ENCODE data around the gene IL22RA2. TPM values are rescaled to one million over a fixed set of nuclear protein-coding genes. Genes with fewer than 3 reads are reported as not detected.

The IL22RA2 gene
- total RNA-seq, 1 experiment from 2014 or later, result not detected

GRCh38 chr6:137156650-137157049, 16.8 kb downstream of the IL22RA2 start:
- Histone ChIP-seq H2AK5ac (ENCODE audit: insufficient read length, low read length) (no peak overlapping the region), H3K4ac (ENCODE audit: low read depth, low read length) (no peak overlapping the region), H3K4me2 (ENCODE audit: insufficient read depth, insufficient read length, low read length) (no peak overlapping the region), H3K56ac (ENCODE audit: insufficient read length, low read depth, low read length) (no peak overlapping the region), H2BK12ac (ENCODE audit: insufficient read length, low read depth, low read length) (no peak overlapping the region), H2BK5ac (ENCODE audit: insufficient read length, low read length) (no peak overlapping the region), H4K20me1 (ENCODE audit: control insufficient read depth, insufficient read depth, insufficient read length) (no peaks in the 10 kb centered on the region), H2BK120ac (ENCODE audit: low read depth, low read length, poor library complexity, severe bottlenecking) (no peak overlapping the region), H3K9ac (ENCODE audit: extremely low read depth, insufficient read length, low read length) (no peak overlapping the region), H4K91ac (ENCODE audit: insufficient read length, low read depth, low read length) (no peak overlapping the region), H3K4me1 (ENCODE audit: insufficient read depth, low read length) (no peaks in the 10 kb centered on the region), H3K79me2 (ENCODE audit: insufficient read depth, low read length) (no peaks in the 10 kb centered on the region), H3K27ac (ENCODE audit: insufficient read length, low read depth, low read length) (no peak overlapping the region), H3K23me2 (ENCODE audit: insufficient read length, low read depth, low read length, poor library complexity, severe bottlenecking) (no peaks in the 10 kb centered on the region), H3T11ph (ENCODE audit: low read length) (no peak overlapping the region), H4K5ac (ENCODE audit: insufficient read length, low read depth, low read length) (no peak overlapping the region), H3K14ac (ENCODE audit: insufficient read depth, low read length) (no peak overlapping the region), H3K27me3 (ENCODE audit: insufficient read depth, low read length) (no peaks in the 10 kb centered on the region), H3K9me3 (ENCODE audit: control insufficient read depth, low read depth, low read length) (peaks cover 6% of the 10 kb centered on the region), H3K18ac (ENCODE audit: insufficient read length, low read depth, low read length) (no peak overlapping the region), H2AFZ (ENCODE audit: low read length) (no peak overlapping the region), H2BK20ac (ENCODE audit: low read depth, low read length, poor library complexity, severe bottlenecking) (no peak overlapping the region), H2BK15ac (ENCODE audit: low read depth, low read length) (no peak overlapping the region), H4K8ac (replicated peaks; ENCODE audit: insufficient read length, low read depth, low read length) (no peak overlapping the region), H3K79me1 (ENCODE audit: insufficient read depth, low read depth, low read length, poor library complexity, severe bottlenecking) (no peaks in the 10 kb centered on the region), H3K23ac (ENCODE audit: insufficient read length, low read depth, low read length) (no peak overlapping the region)
- Mint-ChIP-seq H3K27me3 (ENCODE audit: low read depth) (peaks cover 2% of the 10 kb centered on the region; the same call in 1 of the 2 replicates), H3K4me1 (no peaks in the 10 kb centered on the region), H3K36me3 (ENCODE audit: insufficient read depth in 1 of 3, low read depth in 3 of 3) (peaks cover 5 to 14% (median 8%) of the 10 kb centered on the region in 3 experiments; a peak in 6 of 7 replicates), H3K27ac (no peak overlapping the region), H3K4me3 (no peak overlapping the region), H3K9me3 (peaks cover 25 to 30% of the 10 kb centered on the region in 2 experiments)
- no CpG with 5 or more reads among the region's 1 CpG for WGBS (ENCODE audit: extremely low coverage, insufficient read length, low lambda C conversion rate)
- TF ChIP-seq CTCF (conservative IDR thresholded peaks at IDR 0.05), result no peak
- no peak for DNase-seq
